ENCODE measurements around the gene SCAMP3.
"Not testable (repeated sequence)": the region's sequence is repeated elsewhere in the genome, so short reads cannot be mapped to it uniquely, and the experiment has no call there.

Gene SCAMP3

DNA sequence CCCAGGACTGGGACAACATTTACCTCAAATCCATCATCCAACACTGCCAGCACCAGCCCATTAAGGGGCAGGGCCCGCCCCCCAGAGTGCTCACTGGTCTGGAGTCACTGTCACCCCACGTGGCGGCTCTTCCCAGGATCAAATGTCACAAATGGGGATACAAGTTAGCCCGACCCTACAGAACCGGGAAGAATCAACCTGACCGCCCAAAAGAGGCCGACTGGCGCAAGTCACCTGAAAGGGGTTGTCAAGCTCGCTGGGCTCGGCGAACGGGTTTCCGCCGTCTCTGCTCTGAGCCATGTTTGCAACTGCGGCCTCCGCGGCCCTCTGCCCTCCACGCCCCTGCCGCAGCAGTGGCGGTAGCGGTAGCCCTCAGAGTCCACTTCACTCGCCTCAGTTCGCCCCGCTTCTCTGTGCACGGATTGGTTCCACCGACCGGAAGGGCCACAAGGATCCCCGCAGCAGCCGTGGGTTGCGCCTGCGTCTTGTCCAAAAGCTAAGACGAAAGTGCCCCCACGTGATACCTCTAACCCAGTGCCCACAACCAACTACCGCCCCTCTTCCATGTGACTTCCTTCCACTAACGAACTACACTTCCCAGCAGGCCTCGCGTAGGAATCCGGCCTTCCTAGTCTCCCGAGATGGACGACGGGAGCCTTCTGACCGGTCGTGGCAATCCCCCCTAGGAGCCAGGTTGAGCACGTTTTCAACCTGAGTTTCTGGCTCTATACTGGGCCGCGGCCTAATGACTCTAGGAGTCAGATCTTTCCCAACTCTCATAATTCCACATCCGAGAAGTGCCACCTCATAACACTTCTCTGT is at the start of gene SCAMP3:
SCAMP3 (minus strand) TSS at position 509 of the 822 bp plus-strand sequence; CDS start at position 300, 209 bp downstream.
- peak; percentile 100 for DNase-seq (ENCODE audit: low read depth)

DNA sequence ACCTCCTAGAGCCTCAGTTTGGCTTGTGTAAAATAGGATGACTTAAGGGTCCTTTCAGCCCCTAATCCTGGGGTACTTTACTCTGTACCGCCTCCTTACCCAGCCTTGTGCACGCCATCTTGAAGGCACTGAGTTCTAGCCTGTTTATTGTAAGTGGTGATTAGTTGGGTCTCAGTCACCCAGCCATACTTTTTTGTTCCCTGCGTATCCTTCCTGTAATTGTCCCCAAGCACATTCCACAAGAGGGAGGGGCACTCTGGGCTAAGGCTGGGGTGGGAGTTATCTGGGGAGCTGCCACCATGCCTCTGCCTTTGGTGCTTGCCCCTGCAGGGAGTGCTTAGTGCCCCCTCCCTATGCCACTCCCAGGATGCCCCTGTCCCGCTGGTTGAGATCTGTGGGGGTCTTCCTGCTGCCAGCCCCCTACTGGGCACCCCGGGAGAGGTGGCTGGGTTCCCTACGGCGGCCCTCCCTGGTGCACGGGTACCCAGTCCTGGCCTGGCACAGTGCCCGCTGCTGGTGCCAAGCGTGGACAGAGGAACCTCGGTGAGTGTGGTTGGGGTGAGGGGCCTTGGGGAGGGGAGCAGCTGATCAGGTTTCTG is 47.4 kb upstream of the SCAMP3 start:
- DNase-seq (ENCODE audit: low read depth) = no peak

DNA sequence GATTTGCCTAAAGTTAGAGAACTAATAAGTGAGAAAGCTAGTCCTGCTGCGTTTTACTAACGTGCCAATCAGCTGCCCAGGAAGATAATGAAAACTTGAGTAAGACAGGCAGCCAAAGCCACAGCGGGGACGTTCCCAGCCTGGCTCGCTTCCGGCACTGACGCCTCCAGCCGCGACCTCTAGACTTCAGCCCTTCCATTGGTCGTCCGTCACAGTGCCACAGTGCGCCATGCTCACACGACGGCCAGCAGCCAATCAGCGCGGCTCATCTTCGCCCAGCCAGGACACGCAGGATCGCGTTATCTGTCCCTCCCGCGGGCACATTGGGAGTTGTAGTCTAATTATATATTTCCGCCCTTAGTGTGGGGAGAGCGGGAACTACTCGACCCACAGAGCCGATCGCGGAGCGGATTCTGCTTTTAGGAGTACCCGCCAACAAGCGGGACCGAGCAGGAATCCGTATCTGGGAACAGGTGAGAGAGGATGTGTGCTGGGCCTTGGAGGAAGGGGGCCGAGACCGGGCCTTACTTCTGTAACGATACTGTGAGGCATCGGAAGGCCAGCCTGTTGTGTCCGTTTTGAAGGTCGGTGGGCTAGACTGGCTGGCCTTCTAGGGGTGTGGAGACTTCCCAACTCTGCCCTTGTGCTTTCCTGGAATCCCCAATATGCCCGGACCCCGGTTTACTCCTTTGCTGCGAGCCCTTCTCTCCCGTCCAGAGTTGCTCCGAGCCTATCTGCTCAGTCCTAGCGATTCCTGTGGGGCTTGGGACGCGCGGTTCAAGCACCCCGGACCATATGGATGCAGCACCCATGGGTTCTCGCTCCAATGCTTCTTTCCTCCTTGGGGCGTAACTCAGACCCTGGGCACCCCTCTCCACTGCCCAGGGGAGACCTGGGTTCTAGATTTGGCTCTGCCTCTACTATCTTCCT is 46.6 kb upstream of the SCAMP3 start, which contains the start of gene FDPS:
FDPS (plus strand) TSS at position 374 of the 930 bp plus-strand sequence. CDS start 924 bp downstream, outside the sequence.
- peak; percentile 100 for DNase-seq (ENCODE audit: low read depth)

DNA sequence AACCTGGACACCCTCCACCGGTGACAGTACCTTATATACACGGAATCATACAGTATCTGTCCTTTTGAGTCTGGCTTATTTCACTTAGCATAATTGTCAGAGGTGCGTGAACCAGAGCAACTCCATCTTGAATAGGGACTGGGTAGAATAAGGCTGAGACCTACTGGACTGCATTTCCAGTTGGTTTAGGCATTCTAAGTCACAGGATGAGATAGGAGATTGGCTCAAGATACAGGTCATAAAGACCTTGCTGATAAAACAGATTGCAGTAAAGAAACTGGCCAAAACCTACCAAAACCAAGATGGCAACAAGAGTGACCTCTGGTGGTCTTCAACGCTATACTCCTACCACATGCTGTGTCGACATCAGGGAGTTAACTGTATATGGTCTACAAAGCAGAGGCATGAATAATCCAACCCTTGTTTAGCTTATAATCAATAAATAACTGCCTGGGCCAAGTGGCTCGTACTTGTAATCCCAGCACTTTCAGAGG is 45.1 kb upstream of the SCAMP3 start:
- DNase-seq (ENCODE audit: low read depth) = peak; percentile 51

DNA sequence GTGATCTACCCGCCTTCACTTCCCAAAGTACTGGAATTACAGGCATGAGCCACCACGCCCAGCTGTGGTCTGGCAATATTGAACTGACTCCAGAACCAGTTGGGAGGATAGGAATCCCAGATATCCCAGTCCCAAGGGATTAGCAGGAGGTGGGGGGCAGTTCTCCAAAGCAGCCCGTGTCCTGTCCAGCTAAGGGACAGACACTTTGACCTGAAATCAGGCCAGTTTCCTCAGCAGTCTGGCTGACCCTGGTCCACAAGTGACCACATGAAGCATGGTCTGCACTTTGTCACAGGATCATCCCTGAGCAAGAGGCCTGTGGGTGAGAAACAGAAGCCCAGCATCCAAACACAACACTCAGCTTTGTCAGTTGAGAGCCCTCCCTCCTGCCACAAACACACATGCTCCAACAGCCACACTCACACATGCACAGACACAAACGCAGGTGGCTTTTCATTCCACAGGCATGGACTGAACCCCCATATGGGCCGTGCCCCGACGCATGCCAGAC is 43.8 kb upstream of the SCAMP3 start:
- no peak for DNase-seq (ENCODE audit: low read depth)

DNA sequence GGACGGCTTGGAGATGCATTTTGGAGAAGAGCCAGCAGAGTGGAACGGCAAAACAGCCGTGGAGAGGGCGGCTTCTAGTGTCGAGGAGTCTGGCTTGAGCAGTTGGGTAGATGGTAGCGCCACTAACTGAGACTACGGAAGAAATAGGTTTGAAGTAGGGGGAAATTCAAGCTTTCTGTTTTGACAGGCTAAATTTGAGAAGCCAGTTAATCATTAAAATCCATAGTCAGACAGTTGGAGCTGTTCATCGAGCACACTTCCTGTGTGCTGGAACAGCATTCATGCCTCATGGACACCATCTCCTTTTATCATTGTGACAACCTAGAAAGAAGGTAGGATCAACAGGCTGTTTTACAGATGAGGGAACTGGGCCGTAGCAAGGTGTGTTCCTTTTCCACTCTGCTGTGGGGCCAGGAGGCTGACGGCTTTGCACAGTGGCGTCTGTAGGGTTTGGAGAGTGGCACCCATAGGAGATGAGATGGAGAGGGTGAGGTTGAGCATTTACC is 42.5 kb upstream of the SCAMP3 start:
- no peak for DNase-seq (ENCODE audit: low read depth)

DNA sequence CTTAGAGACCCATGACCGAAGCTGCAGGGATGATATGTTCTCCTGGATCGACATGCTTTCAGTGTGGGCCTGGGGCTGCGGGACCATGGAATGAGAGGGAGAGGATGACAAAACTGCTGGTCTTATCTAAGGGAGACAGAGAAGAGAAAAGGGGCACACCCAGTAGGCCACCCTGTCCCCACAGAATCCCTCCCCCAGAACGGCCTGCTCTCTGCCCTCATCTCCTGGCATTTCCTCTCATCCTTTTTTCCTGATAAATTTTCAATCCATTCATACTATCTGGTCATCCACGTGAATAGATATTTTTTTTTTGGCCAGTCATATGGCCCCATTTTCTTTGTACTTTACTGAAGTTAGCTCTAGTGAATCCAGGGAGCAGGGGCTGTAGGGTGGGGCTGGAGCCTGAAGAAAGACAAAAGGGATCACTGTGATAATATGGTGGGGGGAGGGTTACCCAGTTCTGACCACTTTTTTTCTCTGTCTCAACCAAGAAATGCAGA is 39.2 kb upstream of the SCAMP3 start, which contains the start of gene PKLR:
PKLR (minus strand) TSS at position 97 of the 500 bp plus-strand sequence; CDS start at position 54, 43 bp downstream.
- DNase-seq (ENCODE audit: low read depth) = no peak

DNA sequence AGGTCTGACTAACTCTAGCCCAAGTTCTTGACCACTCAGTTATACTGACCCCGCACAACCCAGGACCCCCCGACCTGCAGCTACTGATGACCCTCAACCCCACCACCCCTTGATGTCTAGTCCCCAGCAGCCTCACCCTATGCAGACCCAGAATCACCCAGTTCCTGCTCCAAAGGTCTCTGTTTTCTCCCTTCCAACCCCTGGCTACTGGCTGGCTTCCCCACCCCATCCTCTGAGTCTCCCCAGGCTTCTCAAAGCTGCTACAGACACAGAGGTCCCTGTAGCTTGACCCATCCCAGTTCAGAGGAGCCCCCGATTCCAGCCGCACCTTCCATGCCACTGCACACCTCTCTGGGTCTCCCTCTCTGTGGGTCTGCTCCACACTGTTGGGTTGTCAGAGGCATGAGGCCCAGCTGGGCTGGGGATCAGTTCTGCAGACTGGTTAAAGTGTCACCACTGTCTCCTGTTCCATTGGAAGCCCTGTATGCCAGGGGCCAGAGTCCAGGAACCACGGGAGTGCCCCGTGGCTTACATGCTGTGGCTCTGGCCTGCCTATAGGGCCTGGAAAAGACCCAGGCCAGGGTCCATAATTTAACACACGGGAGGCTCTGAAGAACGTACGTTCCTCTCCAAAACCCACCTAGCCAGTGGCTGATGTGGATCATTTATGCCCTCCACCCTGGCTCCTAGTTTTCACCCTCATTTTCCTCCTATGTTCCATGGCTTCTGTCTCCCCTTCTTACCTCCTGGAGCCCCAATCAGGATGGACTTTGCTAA is 38.6 kb upstream of the SCAMP3 start:
- DNase-seq (ENCODE audit: low read depth) = no peak

DNA sequence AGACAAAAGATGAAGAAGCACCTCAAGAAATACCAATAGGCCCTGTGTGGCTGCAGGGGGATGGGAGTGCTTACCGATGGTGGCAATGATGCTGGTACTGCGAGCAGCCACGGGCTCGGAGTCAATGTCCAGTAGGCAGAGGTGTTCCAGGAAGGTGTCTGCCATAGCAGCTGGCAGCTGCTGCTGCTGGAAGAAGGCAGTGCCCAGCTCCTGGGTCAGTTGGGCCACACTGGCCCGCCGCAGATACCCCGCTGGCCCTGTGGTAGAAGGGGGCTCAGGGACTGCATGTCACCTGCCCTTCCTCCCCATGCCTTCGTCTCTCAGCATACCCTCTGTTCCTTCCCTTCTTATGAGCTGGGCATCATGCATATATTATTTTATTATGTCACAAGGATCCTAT is 37.9 kb upstream of the SCAMP3 start:
- DNase-seq (ENCODE audit: low read depth) = no peak

DNA sequence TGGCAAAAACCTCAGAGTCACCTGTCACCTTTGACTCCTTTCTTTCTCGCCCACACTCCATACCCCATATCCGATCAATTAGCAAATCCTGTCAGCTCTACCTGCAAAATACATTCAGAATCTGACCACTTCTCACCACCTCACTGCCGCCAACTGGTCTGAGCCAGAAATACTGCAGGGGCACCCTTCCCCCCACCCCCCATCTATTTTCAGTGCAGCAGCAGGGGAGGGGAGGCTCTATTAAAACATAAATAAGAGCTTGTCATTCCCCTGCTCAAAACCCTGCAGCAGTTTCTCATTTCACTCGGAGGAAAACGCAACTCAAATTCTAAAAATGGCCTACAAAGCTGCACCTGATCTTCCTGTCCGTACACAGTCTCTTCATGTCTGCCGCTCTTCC is 35.2 kb upstream of the SCAMP3 start:
- DNase-seq (ENCODE audit: low read depth) = no peak

DNA sequence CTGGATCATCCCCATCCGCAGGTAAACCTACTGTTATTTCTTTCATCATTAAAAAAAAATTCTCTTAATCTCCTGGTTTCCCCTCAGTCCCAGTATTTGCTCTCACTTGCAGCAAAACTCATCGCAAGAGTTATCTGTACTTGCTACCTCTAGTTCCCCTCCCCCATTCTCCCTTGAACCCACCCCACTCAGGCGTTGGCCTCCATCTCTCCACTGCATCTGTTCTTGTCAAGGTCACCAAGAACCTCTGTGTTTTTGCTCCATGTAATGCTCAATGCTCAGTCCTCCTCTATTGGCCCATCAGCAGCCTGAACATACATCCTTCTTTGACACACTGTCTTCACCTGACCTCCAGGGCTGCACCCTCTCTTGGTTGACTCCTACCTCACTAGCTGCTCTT is 34.5 kb upstream of the SCAMP3 start:
- no peak for DNase-seq (ENCODE audit: low read depth)

DNA sequence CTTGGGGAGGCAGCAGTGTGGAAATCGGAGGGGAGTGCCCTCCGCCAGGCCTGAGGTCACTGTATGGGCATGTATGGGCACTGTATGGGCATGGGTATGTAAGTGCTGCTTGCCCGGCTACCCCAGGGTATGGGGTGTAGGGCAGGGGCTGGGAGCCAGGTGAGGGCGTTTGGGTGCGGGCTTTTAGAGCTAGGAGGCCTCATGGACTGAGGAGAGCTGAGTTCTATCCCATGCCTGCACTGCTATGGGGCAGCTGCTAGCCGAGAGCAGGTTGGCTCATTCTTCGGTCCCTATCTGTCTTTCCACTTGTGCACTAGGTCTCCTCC is 33.7 kb upstream of the SCAMP3 start:
- no peak for DNase-seq (ENCODE audit: low read depth)

DNA sequence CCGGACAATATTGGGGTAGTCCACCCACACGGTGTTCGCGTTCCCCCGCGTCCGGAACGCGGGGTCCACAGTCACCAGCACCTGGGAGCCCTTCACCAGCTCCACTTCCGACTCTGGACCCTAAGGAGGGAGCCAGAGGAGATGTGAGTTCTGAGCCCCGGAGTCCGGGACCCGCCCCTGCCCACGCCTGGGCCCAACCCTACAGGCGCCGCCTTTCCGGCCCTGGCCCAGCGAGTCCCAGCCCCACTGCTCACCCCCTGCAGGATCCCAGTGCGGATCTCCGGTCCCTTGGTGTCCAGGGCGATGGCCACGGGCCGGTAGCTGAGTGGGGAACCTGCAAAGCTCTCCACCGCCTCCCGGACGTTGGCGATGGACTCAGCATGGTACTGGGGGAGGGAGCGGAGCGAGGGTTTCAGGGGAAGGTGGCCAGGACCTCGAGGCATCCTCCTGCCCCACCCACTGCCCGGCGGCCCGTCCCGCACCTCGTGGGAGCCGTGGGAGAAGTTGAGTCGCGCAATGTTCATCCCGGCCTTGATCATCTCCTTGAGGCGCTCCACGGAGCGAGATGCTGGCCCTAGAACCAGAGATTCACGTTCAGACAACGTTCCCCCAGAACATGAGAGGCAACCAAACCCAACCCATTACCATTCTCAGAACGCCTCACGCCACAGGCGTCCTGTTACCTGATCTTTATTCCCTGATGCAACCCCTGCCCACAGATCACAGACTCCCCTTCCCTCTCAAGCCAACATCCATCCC is 33.2 kb upstream of the SCAMP3 start:
- DNase-seq (ENCODE audit: low read depth) = no peak

DNA sequence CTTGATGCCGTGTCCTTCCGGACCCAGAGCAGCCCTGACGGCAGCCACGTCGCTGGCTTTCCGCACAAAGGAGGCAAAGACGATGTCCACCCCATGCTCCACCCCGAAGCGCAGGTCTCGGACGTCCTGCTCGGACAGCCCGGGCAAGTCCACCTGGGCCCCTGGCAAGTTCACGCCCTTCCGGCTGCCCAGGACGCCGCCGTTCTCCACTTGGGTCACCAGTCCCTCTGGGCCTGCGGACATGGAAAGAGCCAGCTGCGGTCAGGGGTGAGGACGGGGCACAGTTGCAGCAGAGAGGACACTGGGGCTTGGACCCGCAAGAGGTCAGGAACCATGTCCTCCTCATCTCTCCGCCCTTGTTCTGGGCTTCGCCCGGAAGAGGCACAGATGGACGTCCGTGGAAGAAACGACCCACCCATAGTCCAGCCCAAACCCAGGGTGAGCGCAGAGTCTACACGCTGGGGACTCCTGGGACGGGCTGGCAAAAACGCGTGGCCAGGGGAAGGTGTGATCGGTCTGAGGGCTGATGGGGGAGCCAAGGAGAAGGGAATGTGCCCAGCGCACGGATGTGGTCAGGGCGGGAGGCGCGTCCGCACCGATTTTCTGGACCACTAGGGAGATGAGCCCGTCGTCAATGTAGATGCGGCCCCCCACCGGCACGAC is 32.5 kb upstream of the SCAMP3 start:
- no peak for DNase-seq (ENCODE audit: low read depth)

DNA sequence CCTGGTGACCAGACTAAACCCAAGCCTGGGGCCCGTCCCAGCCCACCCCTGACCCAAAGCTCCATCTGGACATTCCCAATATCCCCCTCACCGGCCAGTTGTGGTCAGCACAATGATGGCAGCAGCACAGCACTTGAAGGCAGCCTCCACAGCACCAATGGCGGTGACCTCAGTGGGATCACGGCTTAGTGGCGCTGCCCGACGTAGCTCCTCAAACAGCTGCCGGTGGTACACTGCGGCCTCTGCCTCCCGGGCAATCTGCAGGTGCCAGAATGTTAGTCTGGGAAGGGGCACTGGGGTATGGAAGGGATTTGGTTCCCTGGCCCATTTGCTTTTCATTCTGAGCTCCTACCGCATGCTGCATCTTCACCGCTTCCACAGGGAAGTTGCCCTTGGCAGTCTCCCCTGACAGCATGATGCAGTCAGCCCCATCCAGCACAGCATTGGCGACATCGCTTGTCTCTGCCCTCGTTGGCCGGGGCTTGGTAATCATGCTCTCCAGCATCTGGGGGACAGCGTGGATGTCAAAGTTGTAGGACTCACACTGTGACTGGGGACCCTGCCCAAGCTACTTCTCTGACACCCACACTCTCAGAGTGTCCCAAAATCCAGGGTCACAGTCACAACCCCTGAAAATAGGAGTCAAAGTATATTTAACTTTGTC is 31.1 kb upstream of the SCAMP3 start:
- DNase-seq (ENCODE audit: low read depth) = no peak

DNA sequence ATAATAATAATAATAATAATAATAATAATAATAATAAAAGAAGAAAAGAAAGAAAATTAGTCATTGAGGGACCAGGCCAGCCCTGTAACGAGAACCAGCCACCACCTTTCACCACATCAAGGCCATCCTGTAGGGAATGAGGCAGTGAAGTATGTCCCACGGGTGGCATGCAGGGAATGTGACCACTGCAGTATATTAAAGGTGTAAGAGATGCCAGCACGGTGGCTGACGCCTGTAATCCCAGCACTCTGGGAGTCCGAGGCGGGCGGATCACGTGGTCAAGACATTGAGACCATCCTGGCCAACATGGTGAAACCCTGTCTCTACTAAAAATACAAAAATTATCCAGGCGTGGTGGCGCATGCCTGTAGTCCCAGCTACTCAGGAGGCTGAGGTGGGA is 28.8 kb upstream of the SCAMP3 start:
- not testable (repeated sequence) for DNase-seq (ENCODE audit: low read depth)

DNA sequence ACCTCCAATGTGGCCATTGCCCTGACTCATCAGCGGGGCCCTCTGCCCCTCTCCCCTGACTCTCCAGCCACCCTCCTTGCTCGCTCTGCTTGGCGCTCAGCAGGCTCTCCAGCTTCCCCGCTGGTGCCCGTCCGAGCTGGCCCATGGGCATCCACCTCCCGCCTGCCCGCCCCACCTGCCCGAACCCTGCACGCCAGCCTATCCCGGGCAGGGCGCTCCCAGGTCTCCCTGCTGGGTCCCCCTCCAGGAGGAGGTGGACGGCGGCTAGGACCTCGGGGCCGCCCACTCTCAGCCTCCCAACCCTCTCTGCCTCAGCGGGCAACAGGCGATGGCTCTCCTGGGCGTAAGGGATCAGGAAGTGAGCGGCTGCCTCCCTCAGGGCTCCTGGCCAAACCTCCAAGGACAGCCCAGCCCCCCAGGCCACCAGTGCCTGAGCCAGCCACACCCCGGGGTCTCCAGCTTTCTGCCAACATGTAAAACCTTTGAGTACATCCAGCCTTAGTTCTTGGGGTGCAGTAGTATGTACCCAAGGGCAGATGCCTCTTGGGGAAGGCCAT is 25.9 kb upstream of the SCAMP3 start:
- DNase-seq (ENCODE audit: low read depth) = no peak

DNA sequence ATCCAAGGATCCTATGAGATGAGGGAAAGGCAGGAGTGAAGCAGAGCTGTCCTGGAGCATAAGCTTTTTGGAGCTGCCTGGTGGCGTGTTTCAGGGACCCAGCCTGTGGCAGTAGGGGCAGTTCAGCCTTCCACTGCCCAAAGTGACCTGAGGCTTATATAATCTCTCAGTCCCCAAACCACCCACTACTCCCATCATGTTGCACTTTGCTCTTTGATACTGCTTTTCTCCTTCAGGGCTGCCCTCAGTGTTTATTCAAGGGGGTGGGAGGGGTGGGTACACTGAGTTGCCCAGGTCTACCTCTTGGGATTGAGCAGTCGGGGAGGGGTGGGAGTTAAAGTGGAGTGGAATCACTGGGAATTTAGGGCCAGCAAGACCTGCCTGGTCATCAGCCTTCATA is 24.4 kb upstream of the SCAMP3 start:
- DNase-seq (ENCODE audit: low read depth) = no peak

DNA sequence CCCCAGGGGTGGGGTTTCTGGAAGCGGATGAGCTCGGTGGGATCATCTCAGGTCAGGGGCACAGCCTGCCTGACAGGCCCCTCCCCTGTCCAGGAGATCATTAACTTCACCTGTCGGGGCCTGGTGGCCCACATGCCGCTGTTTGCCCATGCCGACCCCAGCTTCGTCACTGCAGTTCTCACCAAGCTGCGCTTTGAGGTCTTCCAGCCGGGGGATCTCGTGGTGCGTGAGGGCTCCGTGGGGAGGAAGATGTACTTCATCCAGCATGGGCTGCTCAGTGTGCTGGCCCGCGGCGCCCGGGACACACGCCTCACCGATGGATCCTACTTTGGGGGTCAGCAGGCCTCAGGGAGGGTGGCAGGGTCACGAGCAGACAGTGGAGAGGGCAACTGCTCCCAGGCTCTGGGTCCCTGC is 23.5 kb upstream of the SCAMP3 start:
- no peak for DNase-seq (ENCODE audit: low read depth)

Data from iris pigment epithelial cell (primary cell).